DMS 273 treated with DMSO at 0.1 percent for 48 hours (cell line): Measurements from ENCODE around the gene POU3F1.

ENCODE experiments used
- DNase-seq: peaks from one replicate; lab custom pipeline; 2025; lab: John Stamatoyannopoulos, UW

POU3F1 gene

DNA sequence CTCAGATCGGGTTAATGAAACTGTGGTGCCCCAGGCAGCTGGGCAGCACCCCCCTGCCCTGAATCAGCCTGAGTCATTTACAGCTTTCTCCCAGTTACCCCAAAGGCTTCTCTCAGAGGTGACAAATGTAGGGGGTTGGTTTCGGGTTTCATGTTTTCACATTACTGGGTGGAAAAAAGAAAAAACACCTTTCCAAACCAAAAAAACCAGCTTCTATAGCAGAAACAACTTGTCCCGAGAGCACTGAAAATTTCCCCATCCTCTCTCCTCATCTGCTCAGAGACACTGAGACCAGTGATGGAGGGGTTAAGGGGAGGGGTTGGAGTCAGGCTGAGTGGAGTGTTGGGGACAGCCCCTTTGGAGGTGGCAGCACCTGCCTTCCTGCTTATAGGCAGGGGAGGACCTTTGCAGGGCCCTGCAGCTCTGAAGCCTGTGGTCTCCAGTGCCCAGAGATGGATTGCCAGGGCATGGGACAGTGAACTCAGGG, 18.4 kb downstream of the POU3F1 start:
- DNase-seq, result peak; percentile 98

DNA sequence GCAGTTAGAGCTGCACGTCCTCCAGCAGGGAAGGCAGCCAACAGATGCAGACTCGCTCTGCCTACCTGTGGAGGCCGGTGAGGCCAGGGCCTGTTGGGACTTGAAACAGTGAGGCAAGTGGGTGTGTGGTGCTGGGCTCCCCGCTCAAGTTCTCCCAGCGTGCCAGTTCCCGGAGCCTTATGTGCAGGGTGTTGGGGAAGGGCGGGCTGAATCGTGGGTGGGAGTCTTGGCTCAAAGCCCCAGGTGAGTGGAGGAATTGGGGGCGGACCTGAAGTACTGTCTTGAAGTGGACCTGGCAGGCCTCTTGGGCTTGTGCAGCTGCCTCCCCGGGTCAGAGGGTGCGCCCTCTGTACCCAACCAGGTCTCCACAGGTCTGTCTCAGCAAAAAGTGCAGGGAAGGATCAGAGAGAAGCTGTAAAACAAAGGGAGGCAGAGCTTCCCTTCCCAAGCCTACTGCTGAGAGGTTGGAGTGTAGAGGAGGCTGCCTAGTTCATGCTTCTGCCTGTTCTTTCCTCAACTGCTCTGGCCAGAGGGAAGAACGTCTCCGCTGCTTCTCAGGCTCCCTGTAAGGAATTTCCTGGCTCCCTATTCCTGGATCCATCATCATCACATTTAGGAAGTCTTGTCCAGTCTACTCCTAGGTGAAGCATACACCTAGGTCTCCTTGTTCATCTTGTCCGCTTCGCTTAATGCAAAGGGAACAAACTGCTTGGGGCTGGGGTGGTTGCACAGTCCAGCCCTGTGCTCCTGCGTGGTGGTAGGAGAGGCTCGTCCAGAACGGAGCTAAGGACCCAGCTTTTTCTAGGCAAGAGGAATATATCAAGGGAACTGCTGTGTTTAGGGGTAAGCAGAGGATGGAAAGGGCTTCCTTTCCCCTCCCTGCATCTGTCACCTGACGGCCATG, 19.1 kb downstream of the POU3F1 start:
- DNase-seq, result peak; percentile 98

DNA sequence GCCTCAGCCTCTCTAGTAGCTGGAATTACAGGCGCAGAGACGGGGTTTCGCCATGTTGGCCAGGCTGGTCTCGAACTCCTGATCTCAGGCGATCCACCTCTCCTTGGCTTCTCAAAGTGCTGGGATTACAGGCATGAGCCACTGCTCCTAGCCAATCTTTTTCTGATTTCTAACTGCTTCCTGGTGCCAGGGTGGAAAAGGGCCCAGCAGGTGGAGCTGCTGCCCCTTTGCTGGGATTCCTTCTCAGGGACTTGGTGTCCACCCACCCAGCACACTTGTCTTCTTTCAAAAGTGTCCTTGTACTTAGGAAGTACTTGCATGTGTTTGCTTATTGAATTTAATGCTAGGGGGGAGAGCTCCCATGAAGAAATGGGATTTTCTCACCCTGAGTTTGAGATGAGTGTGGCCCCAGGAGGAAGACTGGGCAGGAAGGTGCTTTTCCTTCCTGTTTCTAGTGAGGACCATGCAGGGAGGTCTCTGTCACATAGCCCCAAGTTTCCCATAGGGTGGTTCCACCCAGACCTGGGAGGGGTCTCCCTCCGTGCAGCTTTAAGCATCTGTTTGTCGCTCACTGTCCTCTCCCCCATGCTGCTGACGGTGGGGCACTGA, 19.9 kb downstream of the POU3F1 start:
- DNase-seq, result peak; percentile 100

DNA sequence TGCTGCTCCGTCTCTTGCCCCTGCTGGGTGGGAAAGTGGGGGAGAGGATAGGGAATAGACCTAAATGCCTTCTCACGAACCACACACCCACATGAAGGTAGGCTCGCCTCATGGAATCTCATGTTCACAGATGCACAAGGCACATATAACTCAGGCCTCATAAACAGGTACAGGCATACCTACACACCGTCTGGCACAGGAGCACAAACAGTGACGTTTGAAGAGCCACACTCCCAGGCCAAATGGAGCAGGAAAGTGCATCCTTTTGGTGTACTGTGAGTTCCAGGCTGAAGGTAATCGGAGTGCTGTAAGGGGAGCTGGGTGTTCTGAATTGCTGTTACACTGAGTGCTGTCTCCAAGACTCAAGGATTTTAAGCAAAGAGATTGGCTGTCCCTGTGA, 20.9 kb downstream of the POU3F1 start:
- no peak for DNase-seq

DNA sequence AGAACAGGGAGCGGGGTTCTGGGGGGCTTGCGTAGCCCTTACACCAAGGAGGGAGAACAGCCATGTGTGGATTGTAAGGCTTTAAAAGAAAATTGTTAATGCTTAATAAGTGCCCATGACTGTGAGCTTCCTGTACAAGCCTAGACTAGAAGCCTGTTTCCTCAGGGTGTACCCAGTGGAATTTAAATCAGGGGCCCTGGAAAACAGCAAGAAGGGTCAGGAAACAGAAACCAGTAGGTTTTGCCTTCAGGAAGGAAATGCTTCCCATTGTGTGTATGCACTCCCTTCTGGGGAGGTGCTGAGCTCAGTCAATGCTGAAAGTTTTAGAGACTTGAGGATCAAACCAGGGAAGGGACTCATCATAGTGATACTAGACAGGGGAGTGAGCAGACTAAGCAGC, 21.4 kb downstream of the POU3F1 start:
- DNase-seq, result no peak

DNA sequence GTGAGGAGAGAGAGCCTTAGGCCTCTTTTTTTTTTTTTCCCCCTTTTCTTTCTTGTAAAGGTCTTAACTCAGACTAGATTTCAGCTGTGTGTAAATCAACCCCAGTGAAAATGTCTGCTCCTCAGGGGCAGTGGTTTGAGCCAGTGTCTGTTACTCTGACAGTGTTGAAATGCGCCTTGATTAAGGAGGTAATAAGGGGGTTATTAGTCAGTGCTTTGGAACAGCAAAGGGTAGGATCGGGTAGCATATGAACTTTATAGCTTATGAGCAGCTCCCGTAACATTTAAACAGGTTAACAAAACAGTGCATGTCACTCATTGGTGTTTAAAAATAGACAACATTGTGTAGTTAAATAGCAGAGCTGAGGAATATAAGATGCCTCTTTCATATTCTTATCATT, 23.8 kb downstream of the POU3F1 start:
- DNase-seq, result no peak

DNA sequence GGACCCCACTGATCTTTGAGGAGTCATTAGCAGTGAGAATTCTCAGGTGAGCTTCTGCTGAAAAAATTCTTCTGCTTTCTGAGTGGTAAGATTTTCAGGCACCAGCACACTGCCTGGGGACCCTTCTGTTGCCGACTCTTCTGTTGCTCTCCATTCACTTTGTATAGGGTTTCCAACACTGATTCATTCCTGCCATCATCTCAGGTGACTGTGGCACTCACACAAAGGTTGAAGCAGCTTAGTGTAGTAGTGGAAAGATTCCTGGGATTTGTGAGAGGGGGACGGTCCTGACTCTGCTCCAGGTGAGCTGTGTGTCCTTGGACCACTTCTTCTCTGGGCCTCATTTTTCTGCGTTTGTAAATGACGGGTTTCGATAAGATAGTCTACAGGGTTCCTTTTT, 24.6 kb downstream of the POU3F1 start:
- no peak for DNase-seq

DNA sequence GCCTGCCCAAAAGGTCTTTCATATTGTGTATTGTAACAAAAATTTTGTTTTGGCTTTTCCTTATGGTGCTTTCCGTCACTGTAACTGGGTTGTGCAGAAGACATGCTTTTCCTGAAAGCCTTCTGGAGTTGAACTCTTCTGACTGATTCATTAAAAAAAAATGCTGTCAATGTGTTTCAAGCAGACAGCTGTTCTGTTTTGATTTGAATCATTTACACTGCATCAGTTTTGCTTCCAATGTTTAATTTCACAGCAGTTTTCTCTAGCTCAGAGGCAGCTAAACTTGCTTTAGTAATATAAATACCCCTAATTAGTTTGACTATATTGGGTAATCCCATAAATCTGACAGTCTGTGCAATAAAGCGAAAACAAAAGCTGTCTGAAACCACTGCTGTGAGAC, 26.2 kb downstream of the POU3F1 start:
- no peak for DNase-seq

DNA sequence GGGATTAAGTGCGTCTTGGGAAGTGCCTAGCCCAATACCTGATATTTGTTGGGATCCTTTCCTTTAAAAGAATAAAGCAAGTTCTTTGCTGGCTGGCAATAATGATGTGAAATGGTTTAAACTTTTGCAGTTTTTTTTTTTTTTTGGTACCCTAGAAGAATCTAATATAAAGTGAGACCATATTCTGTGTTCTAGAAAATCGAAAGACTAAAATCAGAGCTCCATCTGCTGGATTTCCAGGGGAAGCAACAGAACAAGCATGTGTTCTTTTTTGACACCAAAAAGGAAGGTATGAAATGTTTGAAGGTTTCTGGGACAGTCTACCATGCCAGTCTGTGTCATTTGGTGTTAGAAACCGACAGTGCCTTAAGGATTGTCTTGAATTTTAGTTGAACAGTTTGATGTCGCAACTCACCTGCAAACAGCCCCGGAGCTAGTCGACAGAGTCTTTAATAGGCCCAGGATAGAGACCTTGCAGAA, 27.7 kb downstream of the POU3F1 start:
- DNase-seq, result peak; percentile 98

DNA sequence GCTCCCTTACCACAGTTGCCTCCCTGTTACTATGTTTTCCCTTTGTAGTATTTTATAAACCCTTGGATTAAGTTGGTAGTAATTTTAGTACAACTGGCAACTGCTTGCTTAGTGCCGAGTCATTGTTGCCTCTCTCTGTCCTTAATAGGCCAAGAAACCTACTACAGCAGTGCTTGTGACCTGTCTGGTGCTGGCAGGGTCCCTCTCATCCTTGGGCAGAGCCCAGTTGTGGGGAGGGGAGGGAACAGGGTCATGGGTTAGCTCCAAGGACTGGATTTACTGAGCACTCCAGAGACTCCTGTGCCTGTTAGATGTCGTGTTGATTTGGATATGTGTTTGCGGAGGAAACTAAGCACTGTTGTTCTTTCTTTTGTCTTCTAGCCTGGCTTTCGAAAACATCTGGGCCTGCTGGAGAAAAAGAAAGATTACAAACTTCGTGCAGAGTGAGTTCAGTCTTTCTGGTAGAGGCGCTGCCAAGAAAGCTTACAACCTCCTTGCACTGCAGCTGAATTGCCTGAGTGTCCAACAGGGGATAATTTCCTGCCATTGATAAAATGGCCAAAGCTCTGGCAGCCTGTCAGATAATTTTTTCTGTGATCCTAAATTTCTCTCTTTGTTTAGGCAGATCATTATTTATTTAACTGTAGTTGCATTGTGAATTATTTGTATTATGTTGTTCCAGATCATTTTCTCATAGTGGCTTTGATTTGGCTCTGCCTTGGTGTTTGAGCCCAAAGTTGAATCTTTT, 30.4 kb downstream of the POU3F1 start:
- no peak for DNase-seq

DNA sequence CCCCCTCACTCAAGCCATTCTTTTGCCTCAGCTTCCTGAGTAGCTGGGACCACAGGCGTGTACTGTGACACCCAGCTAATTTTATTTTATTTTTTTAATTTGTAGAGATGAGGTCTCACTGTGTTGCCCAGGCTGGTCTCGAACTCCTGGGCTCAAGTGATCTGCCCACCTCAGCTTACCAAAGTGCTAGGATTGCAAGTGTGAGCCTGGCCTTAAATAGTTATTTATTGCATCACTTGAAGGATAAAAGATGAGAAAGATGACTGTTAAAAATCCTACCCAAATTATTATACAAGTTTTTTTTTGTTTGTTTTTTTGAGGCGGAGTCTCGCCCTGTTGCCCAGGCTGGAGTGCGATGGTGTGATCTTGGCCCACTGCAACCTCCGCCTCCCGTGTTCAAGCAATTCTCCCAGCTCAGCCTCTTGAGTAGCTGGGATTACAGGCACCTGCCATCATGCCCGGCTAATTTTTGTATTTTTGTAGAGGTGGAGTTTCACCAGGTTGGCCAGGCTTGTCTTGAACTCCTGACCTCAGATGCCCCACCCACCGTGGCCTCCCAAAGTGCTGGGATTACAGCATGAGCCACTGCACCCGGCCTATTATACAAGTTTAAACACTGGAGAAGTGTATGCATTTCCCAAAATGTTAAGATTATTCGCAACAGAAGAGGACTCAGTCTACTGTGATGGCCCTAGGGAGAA, 31.7 kb downstream of the POU3F1 start:
- DNase-seq, result no peak

DNA sequence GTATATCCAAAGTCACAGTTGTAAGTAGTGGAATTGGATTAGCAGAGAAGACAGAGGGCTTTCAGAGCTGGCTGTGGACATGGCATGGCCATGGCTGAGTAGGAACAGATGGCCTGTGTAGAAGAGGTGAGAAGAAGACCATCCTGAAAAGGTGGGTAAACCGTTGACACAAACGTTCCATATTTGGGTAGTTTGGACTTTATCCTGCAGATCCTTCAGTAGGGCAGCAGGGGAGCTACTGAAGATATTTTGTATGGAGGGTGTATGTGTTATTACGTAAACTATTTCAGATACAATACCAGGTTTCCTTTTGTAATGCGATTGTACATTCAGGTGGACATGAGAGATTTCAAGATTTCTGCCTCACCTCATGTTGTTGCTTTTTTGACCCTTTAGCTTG, 32.4 kb downstream of the POU3F1 start:
- no peak for DNase-seq

DNA sequence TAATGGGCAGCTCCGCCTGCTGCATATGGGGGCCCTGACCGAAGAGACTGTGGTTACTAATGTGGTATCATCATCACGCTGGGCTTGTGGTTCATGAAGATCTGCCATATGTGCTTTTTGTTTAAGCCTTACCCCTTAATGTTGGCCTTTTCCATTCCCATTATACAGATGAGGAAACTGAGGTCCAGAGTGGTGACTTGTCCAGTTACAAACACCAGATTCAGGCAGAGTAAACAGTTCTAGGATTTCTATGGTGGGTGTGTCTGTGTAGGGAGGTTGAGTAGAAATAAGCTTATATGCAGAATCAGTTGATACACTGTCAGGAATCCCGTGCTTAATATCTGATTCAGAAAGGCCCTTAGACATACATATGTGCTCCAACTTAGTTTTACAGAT, 33.4 kb downstream of the POU3F1 start:
- no peak for DNase-seq

DNA sequence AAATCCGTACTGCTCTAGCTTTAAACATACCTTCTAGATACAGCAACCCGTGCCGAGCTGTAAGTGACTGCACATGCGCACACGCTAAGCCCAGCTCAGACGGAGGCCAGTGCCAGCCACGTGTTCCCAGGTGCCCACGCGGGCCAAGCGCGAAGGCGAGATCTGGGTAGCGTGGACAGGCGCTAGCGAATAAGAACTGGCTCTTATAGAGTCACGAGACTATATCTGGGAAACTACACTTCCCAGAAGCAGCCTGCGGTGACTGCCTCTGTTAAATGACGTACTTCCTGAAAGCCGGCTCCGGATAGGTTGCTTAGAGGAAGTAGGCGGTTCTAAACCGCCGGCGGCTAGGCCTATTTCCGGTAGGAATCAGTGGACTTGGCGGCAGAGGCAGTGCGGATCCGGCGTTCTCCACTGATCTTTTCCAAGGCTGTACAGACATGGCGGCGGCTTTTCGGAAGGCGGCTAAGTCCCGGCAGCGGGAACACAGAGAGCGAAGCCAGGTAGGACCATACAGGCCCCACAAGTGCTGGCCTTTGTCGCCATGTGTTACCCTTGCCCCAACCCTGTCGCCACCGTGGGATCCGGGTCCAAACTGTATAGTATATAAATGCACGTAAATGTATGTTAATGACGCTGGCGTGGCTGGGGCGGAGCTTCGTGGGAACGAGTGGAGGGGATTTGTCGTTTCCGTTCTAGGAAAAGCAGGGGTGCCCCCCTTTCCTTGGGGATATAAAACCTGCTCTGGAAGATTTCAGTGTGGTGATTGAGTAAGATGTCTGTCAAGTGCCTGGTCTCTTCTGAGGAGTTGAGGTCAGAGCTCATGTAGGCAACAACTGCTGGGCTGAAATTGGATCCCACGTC, 34.0 kb downstream of the POU3F1 start, which contains the start of gene UTP11:
TSS of gene UTP11 (plus strand) at position 372 of the 864 bp plus-strand sequence. CDS start at position 441, 69 bp downstream.
- peak; percentile 100 for DNase-seq

DNA sequence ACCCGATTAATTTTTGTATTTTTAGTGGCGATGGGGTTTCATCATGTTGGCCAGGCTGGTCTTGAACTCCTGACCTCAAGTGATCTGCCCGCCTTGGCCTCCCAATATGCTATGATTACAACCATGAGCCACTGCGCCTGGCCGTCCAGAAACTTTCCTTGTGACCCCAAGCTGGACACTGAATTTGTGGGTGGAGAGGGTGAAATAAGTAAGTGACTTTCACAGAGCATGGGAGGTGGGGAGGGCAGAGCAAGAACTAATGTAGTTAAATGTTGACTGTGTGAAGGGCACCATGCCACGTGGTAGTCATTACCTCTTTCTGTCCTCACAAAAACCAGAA, 36.8 kb downstream of the POU3F1 start:
- no peak for DNase-seq

DNA sequence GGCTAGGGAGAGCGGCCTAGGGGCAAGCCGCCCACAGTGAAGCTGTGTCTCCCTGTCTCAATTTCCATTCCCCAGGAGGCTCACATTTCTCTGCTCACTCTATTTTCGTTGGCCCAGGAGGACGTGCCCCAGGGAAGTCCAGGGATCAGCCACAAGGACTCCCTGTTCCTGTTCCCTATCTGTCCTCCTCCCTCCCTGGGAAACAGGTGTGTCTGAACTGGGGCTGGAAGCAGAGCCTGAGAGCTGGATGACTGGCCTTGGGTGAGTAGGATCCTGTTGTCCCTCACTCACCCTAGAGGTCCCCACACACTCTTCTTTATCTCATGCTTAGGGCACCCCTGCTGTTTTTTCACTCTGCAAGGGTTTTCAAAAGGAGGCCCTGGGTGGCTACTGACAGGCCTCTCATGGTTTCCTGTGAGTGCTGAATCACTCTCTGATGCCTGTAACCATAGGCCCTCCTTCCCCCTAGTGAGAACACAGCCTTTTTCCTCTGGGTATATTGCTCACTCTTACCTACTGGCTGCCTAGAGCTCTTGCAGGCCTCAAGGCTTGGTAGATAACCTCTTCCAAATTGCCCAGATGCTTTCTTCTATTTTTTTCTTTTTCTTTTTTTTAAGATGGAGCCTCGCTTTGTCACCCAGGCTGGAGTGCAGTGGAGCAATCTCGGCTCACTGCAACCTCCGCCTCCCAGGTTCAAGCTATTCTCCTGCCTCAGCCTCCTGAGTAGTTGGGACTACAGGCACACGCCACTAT, 37.3 kb downstream of the POU3F1 start:
- no peak for DNase-seq

DNA sequence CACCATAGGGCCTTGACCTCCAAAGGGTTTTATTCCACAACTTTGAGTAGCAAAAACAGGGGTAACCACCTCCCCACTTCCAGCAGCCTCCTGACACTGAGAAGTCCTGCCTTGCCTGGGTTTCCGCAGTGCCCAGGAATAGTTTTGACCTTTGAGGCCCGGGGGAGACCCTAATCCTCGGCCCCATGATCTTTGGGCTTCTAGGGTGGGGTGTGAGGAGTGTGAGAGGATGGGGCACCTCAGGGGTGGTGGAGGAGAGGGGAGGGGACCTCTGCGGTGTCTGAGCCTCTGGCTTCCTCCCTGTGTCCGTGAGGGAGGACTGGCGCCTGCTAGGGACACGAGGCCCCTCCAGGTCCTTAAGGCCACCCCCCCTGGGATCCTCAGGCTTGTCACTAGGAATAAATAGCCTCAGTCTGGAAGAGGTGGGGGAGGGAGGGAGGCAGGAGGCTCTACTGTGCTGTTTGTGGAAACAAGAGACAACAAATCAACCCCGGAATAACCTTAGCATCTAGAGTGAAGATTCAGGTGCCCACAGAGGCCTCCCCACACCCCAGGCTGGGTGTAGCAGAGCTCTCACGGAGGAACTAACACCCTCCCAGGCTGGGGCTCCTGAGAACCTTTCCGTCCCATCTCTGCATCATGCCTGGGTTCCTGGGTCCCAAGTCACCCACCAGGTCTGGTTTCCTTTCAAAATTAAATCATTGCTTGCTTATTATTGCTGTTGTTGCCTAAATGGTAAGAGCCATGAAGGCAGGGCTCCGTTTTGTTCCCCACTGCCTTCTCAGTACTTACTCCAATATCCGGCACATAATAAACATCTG, 40.4 kb downstream of the POU3F1 start:
- DNase-seq, result no peak

DNA sequence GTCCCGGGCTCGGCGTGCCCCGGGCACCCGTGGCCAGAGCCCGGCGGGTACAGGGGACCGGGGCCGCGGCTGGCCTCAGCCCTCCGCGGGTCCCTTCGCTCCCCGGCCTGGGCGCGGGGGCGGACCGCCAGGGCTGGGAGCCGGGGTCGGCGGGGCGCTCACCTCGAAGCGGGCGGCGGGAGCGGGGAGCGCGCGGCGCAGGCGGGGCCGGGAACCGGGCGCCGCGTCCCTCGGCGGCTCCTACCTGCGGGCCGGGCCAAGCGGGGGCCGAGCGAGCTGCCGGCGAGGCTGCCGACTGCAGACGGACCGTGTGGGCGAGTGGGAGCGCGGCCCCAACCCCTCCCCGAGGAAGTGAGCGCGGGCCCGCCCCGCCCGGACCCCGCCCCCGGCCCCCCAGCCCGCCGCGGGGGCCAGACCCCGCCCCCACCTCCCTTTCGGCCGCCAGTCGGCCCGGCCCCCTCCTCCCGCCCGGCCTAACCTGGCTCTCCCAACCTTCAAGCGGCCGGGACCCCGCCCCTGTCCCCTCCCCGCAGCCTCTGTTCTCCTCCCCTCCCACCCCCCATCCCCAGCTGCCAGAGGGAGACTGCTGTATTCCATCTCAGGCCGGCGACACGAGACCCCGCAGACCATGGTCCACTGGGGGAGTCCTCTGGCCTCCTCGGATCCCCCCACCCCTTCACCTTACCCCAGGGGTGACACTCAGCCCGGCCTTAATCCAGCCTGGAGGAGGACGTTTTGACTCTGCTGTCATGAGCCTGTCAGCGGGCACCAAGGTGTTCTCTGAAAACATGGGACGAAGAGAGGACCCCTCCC, 41.2 kb downstream of the POU3F1 start, which contains the start of gene FHL3:
TSS of gene FHL3 (minus strand) at position 320 of the 813 bp plus-strand sequence. CDS start 6,102 bp downstream, outside the sequence.
- DNase-seq, result peak; percentile 98
